ENCODE measurements around the gene TMPRSS11B. TPM values are rescaled to one million over a fixed set of nuclear protein-coding genes. Genes with fewer than 3 reads are reported as not detected.

Gene TMPRSS11B
- total RNA-seq, 4 donors from 2014 or later, result 0.21 TPM; not detected in 3

GRCh38 chr4:68257719-68258118 is 12.2 kb upstream of the TMPRSS11B start:
- H3K4me3 ChIP-seq, result no peak overlapping the region
- TF ChIP-seq POLR2A (IDR thresholded peaks at IDR 0.05) (no peak), CTCF (IDR thresholded peaks at IDR 0.05) (no peak)
- intact Hi-C loops (cut with DNase I; ENCODE audit: low total_unique reads), result no loop called here
- H3K36me3 ChIP-seq, result no peaks in the 10 kb centered on the region
- no peaks in the 10 kb centered on the region for H3K4me1 ChIP-seq
- no peaks in the 10 kb centered on the region for H3K9me3 ChIP-seq
- no peaks in the 10 kb centered on the region for H3K27me3 ChIP-seq
- DNase-seq, result no peak
- H3K27ac ChIP-seq, result no peak overlapping the region

- intact Hi-C loops (cut with DNase I; ENCODE audit: low total_unique reads), result no loop called here
- no peak overlapping the region for H3K27ac ChIP-seq
- H3K27me3 ChIP-seq, result no peaks in the 10 kb centered on the region
- no peaks in the 10 kb centered on the region for H3K9me3 ChIP-seq
- no peaks in the 10 kb centered on the region for H3K4me1 ChIP-seq
- no peak for DNase-seq
- H3K36me3 ChIP-seq, result no peaks in the 10 kb centered on the region
- H3K4me3 ChIP-seq, result no peak overlapping the region
- no peak for TF ChIP-seq POLR2A (IDR thresholded peaks at IDR 0.05)
- no peak for TF ChIP-seq CTCF (IDR thresholded peaks at IDR 0.05)
Measured at GRCh38 chr4:68256284-68256683, 10.8 kb upstream of the TMPRSS11B start.

- no peaks in the 10 kb centered on the region for H3K9me3 ChIP-seq
- H3K27me3 ChIP-seq, result no peaks in the 10 kb centered on the region
- H3K36me3 ChIP-seq, result no peaks in the 10 kb centered on the region
- no peak for DNase-seq
- no peaks in the 10 kb centered on the region for H3K4me1 ChIP-seq
- TF ChIP-seq CTCF (IDR thresholded peaks at IDR 0.05) (no peak), POLR2A (IDR thresholded peaks at IDR 0.05) (no peak)
- no peak overlapping the region for H3K27ac ChIP-seq
- no peak overlapping the region for H3K4me3 ChIP-seq
- intact Hi-C loops (cut with DNase I; ENCODE audit: low total_unique reads), result no loop called here
Measured at GRCh38 chr4:68250151-68250930, 4.8 kb upstream of the TMPRSS11B start.

GRCh38 chr4:68249434-68249833 is 3.9 kb upstream of the TMPRSS11B start:
- Histone ChIP-seq H3K36me3 (no peaks in the 10 kb centered on the region), H3K4me1 (no peaks in the 10 kb centered on the region), H3K27me3 (no peaks in the 10 kb centered on the region), H3K9me3 (no peaks in the 10 kb centered on the region), H3K4me3 (no peak overlapping the region), H3K27ac (no peak overlapping the region)
- DNase-seq, result no peak
- intact Hi-C loops (cut with DNase I; ENCODE audit: low total_unique reads), result no loop called here
- no peak for TF ChIP-seq CTCF (IDR thresholded peaks at IDR 0.05)
- TF ChIP-seq POLR2A (IDR thresholded peaks at IDR 0.05), result no peak

DNA sequence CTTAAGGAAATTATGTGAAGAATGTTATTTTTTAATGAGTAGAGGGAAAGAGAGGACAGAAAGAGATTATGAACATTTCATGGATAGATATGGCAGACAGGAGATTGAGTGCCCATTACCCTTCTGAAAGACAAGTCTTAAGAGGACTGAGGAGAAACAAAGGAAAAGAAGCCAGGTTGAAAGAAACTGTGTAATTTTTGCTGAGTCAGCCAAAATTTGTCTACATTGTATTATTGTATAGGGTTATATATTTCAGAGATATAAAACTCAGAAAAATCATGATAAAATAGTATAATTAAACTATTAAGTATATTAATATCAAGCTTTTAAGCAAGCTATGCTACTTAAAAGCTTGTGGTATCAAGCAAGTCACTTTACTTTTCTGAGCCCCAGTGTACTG is 4.9 kb downstream of the TMPRSS11B start:
- no peaks in the 10 kb centered on the region for H3K4me1 ChIP-seq
- intact Hi-C loops (cut with DNase I; ENCODE audit: low total_unique reads), result no loop called here
- no peak overlapping the region for H3K4me3 ChIP-seq
- no peak for DNase-seq
- no peaks in the 10 kb centered on the region for H3K27me3 ChIP-seq
- H3K36me3 ChIP-seq, result no peaks in the 10 kb centered on the region
- no peaks in the 10 kb centered on the region for H3K9me3 ChIP-seq
- no peak for TF ChIP-seq CTCF (IDR thresholded peaks at IDR 0.05)
- TF ChIP-seq POLR2A (IDR thresholded peaks at IDR 0.05), result no peak
- no peak overlapping the region for H3K27ac ChIP-seq
